PFSK-1 (cell line): ENCODE measurements around the gene COLQ.

Experiments used
- FOXP2 ChIP-seq: optimal IDR thresholded peaks from 2 replicates; pipeline ENCODE3; 2011; ENCODE audit warnings: borderline replicate concordance, control low read depth, inconsistent platforms; ENCODE audit not compliant: insufficient read depth; ENCODE audit errors: extremely low read length, extremely low read depth
- POLR2AphosphoS5 ChIP-seq: IDR thresholded peaks from 2 replicates; pipeline ENCODE4 v1.6.1; 2012; ENCODE audit warnings: low read depth, mild to moderate bottlenecking, control low read depth, low read length, moderate library complexity
- SIN3A ChIP-seq: IDR thresholded peaks from 2 replicates; pipeline ENCODE4 v1.6.1; 2012; ENCODE audit warnings: mild to moderate bottlenecking, low read length, moderate library complexity, borderline replicate concordance; ENCODE audit not compliant: insufficient read depth
- TAF1 ChIP-seq: IDR thresholded peaks from 2 replicates; pipeline ENCODE4 v1.6.1; 2012; ENCODE audit warnings: low read length, control low read depth, borderline replicate concordance; ENCODE audit not compliant: insufficient read depth
- TF ChIP-seq, protein P1 (sequence below), 2 experiments: IDR thresholded peaks; 2 replicates each; pipeline versions ENCODE4 v1.6.1 to v1.8.0; 2011 to 2012; ENCODE audit warnings: low read depth in 2 of 2, low read length in 2 of 2, control low read depth in 1 of 2, inconsistent platforms in 1 of 2, mild to moderate bottlenecking in 1 of 2, moderate library complexity in 1 of 2; ENCODE audit not compliant: insufficient read depth in 1 of 2

Gene COLQ

DNA sequence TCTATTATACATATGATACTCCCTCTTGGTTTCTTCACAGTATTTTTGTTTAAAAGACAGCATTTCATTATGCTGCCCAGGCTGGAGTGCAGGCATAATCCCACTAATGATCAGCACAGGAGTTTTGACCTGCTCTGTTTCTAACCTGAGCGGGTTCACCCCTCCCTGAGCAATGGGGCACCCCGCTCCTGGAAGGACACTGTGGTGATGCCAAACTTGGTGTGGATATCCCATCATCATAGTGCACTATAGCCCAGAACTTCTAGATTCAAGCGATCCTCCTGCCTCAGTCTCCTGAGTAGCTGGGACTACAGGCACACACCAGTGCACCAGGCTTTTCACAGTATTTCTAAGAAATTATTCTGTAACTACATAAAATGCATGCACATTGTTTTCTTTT lies 14.9 kb downstream of the COLQ start:
- TF ChIP-seq, protein P1, sequence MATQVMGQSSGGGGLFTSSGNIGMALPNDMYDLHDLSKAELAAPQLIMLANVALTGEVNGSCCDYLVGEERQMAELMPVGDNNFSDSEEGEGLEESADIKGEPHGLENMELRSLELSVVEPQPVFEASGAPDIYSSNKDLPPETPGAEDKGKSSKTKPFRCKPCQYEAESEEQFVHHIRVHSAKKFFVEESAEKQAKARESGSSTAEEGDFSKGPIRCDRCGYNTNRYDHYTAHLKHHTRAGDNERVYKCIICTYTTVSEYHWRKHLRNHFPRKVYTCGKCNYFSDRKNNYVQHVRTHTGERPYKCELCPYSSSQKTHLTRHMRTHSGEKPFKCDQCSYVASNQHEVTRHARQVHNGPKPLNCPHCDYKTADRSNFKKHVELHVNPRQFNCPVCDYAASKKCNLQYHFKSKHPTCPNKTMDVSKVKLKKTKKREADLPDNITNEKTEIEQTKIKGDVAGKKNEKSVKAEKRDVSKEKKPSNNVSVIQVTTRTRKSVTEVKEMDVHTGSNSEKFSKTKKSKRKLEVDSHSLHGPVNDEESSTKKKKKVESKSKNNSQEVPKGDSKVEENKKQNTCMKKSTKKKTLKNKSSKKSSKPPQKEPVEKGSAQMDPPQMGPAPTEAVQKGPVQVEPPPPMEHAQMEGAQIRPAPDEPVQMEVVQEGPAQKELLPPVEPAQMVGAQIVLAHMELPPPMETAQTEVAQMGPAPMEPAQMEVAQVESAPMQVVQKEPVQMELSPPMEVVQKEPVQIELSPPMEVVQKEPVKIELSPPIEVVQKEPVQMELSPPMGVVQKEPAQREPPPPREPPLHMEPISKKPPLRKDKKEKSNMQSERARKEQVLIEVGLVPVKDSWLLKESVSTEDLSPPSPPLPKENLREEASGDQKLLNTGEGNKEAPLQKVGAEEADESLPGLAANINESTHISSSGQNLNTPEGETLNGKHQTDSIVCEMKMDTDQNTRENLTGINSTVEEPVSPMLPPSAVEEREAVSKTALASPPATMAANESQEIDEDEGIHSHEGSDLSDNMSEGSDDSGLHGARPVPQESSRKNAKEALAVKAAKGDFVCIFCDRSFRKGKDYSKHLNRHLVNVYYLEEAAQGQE (IDR thresholded peaks at IDR 0.05; ENCODE audit: insufficient read depth in 1 of 2, low read depth in 2 of 2, low read length in 2 of 2), result no peak
- TF ChIP-seq FOXP2 (no peak), TAF1 (no peak), POLR2AphosphoS5 (no peak), SIN3A (no peak)

DNA sequence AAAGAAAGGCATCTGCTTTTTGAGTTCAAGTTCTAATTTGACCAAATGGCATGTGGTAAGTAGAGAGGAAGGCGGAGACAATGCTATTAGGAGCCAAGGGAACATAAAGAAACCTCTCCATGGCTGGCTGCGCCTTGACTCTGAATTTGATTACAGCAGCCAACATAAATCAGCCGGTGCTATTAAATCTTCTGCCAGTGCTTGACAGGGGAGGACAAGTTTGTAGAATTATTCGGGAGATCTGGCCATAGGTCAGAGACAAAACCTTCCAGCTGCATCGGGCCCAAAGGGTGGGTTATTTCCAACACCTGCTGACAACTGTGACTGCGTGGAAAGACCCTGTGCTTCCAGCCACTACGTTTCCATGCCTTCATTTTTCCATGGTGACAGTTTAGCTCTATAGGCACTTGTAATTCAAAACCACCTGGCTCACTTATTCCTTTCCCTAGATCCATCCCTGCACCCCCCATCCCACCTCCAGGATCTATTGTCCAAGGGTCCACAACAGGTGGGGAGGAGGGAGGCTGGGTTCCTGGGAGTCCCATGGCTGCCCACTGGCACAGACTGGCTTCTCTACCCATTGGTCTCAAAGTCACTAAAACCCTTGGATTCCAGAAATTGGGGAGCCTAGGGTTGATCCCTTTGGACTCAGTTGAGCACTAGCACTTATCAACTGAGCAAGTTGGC lies 15.9 kb downstream of the COLQ start:
- TF ChIP-seq, protein P1 (IDR thresholded peaks at IDR 0.05; ENCODE audit: insufficient read depth in 1 of 2, low read depth in 2 of 2, low read length in 2 of 2), result no peak
- TF ChIP-seq SIN3A, result no peak
- TF ChIP-seq FOXP2, result no peak
- no peak for TF ChIP-seq TAF1
- TF ChIP-seq POLR2AphosphoS5, result no peak

DNA sequence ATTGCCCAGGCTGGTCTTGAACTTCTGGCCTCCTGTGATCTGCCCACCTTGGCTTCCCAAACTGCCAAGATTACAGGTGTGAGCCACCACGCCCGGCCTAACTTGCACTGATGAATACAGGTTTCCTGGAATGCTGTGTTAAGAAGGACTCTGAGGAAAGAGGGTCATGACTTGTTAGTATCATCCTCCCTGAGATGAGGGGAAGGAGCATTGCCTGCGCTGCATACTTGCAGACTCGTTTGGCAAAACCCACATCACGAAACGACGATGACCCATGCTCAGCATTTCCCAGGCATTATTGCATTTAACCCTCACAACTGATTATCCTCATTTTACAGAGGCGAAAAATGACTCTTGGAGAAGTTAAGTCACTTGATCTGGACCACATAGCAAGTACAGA lies 18.9 kb downstream of the COLQ start:
- TF ChIP-seq TAF1 (no peak), POLR2AphosphoS5 (no peak), SIN3A (no peak), FOXP2 (no peak)
- TF ChIP-seq, protein P1 (IDR thresholded peaks at IDR 0.05; ENCODE audit: insufficient read depth in 1 of 2, low read depth in 2 of 2, low read length in 2 of 2), result no peak

DNA sequence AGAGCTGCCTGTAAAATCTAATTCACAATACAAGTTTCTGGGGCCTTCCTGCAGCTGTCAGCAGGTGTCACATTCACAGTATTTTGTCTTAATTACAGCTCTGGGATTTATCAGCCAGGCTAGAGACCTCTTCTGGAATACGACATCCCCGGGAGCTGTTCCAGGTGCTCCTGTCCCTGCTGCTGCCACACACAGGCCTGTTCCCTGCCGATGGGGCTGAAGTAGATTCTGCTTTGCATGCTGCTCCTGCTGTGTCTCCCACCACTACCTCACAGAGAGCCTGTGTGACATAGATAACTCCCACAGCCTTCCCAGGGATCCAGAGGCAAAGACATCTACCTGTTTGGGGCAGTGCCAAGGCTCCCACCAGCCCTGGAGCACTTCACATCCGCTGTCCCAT lies 20.4 kb downstream of the COLQ start:
- no peak for TF ChIP-seq FOXP2
- no peak for TF ChIP-seq SIN3A
- TF ChIP-seq, protein P1 (IDR thresholded peaks at IDR 0.05; ENCODE audit: insufficient read depth in 1 of 2, low read depth in 2 of 2, low read length in 2 of 2), result no peak
- TF ChIP-seq TAF1, result no peak
- no peak for TF ChIP-seq POLR2AphosphoS5
